ENCODE measurements around the gene SIX3.

GRCh38 chr2:44964752-44965236, 23.3 kb downstream of the SIX3 start:
- no peak; the same call in 1 of the 2 replicates for TF ChIP-seq CTCF (IDR thresholded peaks at IDR 0.05; ENCODE audit: low read length)
- TF ChIP-seq EZH2 (IDR thresholded peaks at IDR 0.05; ENCODE audit: borderline replicate concordance, low read length): no peak

All from OCI-LY1 (cell line).